HepG2 (cell line): ENCODE results near the gene SPAG4. TPM values are rescaled to one million over a fixed set of nuclear protein-coding genes. Genes with fewer than 3 reads are reported as not detected.

Experiments used
- ATAC-seq: fragments of 200-7000 bp; cut with Tn5 transposase; 3 replicates; pipeline ENCODE4 v1.9.1; 2020; ENCODE audit warnings: mild to moderate bottlenecking, moderate library complexity
- BruUV-seq: library from RNA; stranded (reverse); fragments of 400-500 nt; replicated peaks from 2 replicates; lab custom pipeline; 2021; lab: Mats Ljungman, UMichigan
- CTCF ChIA-PET: fragments of 300-600 bp; formaldehyde crosslinking; extraction: SDS; loops from one replicate; lab custom pipeline; 2021; ENCODE audit warnings: low total read pairs, inconsistent platforms, low intra/inter-chr PET ratio; lab: Yijun Ruan, JAX
- POLR2A ChIA-PET: fragments of 350-600 bp; sonication (Branson Sonifier 250); formaldehyde crosslinking; loops from one replicate; lab custom pipeline; 2020; ENCODE audit warnings: antibody characterized with exemption, inconsistent platforms; lab: Yijun Ruan, JAX
- DNase-seq: peaks from one replicate; pipeline ENCODE4 v3.0.0-alpha.2; 2015; ENCODE audit warnings: low spot score
- FAIRE-seq: peaks from 3 replicates; lab custom pipeline; 2011; peaks lifted over from hg19 to GRCh38; lab: Jason Lieb, UNC
- H2AFZ ChIP-seq: one replicate; pipeline ENCODE4 v1.6.1; 2011; ENCODE audit warnings: low read length, inconsistent platforms
- H3K27ac ChIP-seq: fragments of 300-600 bp; 3 replicates; pipeline ENCODE4 v1.8.0; 2011; ENCODE audit warnings: mixed run types, mild to moderate bottlenecking, mixed read lengths, low read length, inconsistent platforms; ENCODE audit not compliant: insufficient read depth; ENCODE audit errors: extremely low read length
- H3K27me3 ChIP-seq, 2 experiments: fragments of 200-600 bp in 1 of 2; 2 replicates in 1 of 2; 3 replicates in 1 of 2; pipeline versions ENCODE4 v1.6.0 to v1.8.0; 2011; ENCODE audit warnings: low read length in 2 of 2, mild to moderate bottlenecking in 2 of 2, moderate library complexity in 2 of 2, inconsistent platforms in 1 of 2; ENCODE audit not compliant: insufficient read depth in 2 of 2, control insufficient read depth in 1 of 2
- H3K36me3 ChIP-seq, 2 experiments: fragments of 200-600 bp in 1 of 2; replicated peaks in 1 of 2; 2 replicates in 1 of 2; 3 replicates in 1 of 2; pipeline versions ENCODE4 v1.5.1 to v1.8.0; 2011; ENCODE audit warnings: low read length in 2 of 2, inconsistent platforms in 1 of 2; ENCODE audit not compliant: insufficient read depth in 2 of 2, control insufficient read depth in 1 of 2
- H3K4me1 ChIP-seq: 2 replicates; pipeline ENCODE4 v1.5.1; 2012; ENCODE audit warnings: low read length, inconsistent platforms; ENCODE audit not compliant: insufficient read depth
- H3K4me2 ChIP-seq: 2 replicates; pipeline ENCODE4 v1.6.0; 2011; ENCODE audit warnings: low read depth, low read length, inconsistent platforms
- H3K4me3 ChIP-seq, 3 experiments: fragments of 200-600 bp in 1 of 3; sonication (generic), shearing (Covaris generic) in 1 of 3; replicated peaks in 1 of 3; 2 replicates each; pipeline ENCODE4 v1.5.1; 2011 to 2016; ENCODE audit warnings: low read length in 3 of 3, inconsistent platforms in 2 of 3, low read depth in 2 of 3, mild to moderate bottlenecking in 2 of 3, control low read depth in 1 of 3, mixed read lengths in 1 of 3; ENCODE audit not compliant: insufficient read depth in 1 of 3
- H3K79me2 ChIP-seq: one replicate; pipeline ENCODE4 v1.6.1; 2011; ENCODE audit warnings: low read length, inconsistent platforms; ENCODE audit not compliant: insufficient read depth
- H3K9ac ChIP-seq: 2 replicates; pipeline ENCODE4 v1.6.0; 2011; ENCODE audit warnings: mild to moderate bottlenecking, low read depth, low read length, inconsistent platforms; ENCODE audit not compliant: insufficient read depth
- H3K9me3 ChIP-seq: 2 replicates; pipeline ENCODE4 v1.5.1; 2012; ENCODE audit warnings: mild to moderate bottlenecking, low read length
- H4K20me1 ChIP-seq: 2 replicates; pipeline ENCODE4 v1.6.0; 2011; ENCODE audit warnings: inconsistent platforms, mild to moderate bottlenecking, low read length, moderate library complexity; ENCODE audit not compliant: insufficient read depth
- EHMT2 ChIP-seq: fragments of 200-600 bp; sonication (generic); IDR thresholded peaks from 2 replicates; pipeline ENCODE4 v1.7.0; 2017; ENCODE audit warnings: antibody characterized with exemption, low read depth, low read length, borderline replicate concordance
- FOXC1 ChIP-seq: sonication (generic); formaldehyde crosslinking; IDR thresholded peaks from 2 replicates; pipeline ENCODE4 v1.8.0; 2022; ENCODE audit warnings: mild to moderate bottlenecking, missing genetic modification reagents, borderline replicate concordance
- HINFP ChIP-seq: sonication (generic); formaldehyde crosslinking; IDR thresholded peaks from 2 replicates; pipeline ENCODE4 v1.4.0; 2020; ENCODE audit warnings: low read depth, mild to moderate bottlenecking, missing genetic modification reagents
- KDM4B ChIP-seq: sonication (generic); formaldehyde crosslinking; IDR thresholded peaks from 2 replicates; pipeline ENCODE4 v1.4.0; 2020; ENCODE audit warnings: missing genetic modification reagents
- KLF13 ChIP-seq: sonication (generic); formaldehyde crosslinking; IDR thresholded peaks from 2 replicates; pipeline ENCODE4 v1.4.0; 2020; ENCODE audit warnings: mild to moderate bottlenecking, missing genetic modification reagents
- MAF1 ChIP-seq: sonication (generic); formaldehyde crosslinking; IDR thresholded peaks from 2 replicates; pipeline ENCODE4 v1.5.0; 2020; ENCODE audit warnings: missing genetic modification reagents, borderline replicate concordance
- MED8 ChIP-seq: sonication (generic); formaldehyde crosslinking; IDR thresholded peaks from 2 replicates; pipeline ENCODE4 v1.8.1; 2023; ENCODE audit warnings: mild to moderate bottlenecking, missing genetic modification reagents; ENCODE audit not compliant: insufficient replicate concordance
- MLX ChIP-seq: IDR thresholded peaks from 2 replicates; pipeline ENCODE4 v1.6.1; 2016
- POLR2AphosphoS5 ChIP-seq: IDR thresholded peaks from 2 replicates; pipeline ENCODE4 v1.6.1; 2012; ENCODE audit warnings: low read depth, low read length
- SIX4 ChIP-seq: sonication (generic); formaldehyde crosslinking; IDR thresholded peaks from 2 replicates; pipeline ENCODE4 v1.4.0; 2020; ENCODE audit warnings: missing genetic modification reagents
- SNAI1 ChIP-seq: sonication (generic); formaldehyde crosslinking; IDR thresholded peaks from 2 replicates; pipeline ENCODE4 v1.5.0; 2020; ENCODE audit warnings: mild to moderate bottlenecking, missing genetic modification reagents, borderline replicate concordance
- SUZ12 ChIP-seq: fragments of 150-350 bp; IDR thresholded peaks from 2 replicates; pipeline ENCODE4 v1.6.1; 2014; ENCODE audit warnings: low read depth, low read length
- ZNF10 ChIP-seq: sonication (generic); formaldehyde crosslinking; IDR thresholded peaks from 2 replicates; pipeline ENCODE4 v1.4.0; 2020; ENCODE audit warnings: mild to moderate bottlenecking, low read depth, missing genetic modification reagents, borderline replicate concordance
- ZNF720 ChIP-seq: sonication (generic); formaldehyde crosslinking; IDR thresholded peaks from 2 replicates; pipeline ENCODE4 v1.4.0; 2020; ENCODE audit warnings: missing genetic modification reagents
- ZSCAN5A ChIP-seq: sonication (generic); formaldehyde crosslinking; IDR thresholded peaks from 2 replicates; pipeline ENCODE4 v1.8.0; 2022; ENCODE audit warnings: mild to moderate bottlenecking, missing genetic modification reagents, borderline replicate concordance
- WGBS: methylation state at CpG from one replicate; pipeline ENCODE4 v1.1.6; 2017; ENCODE audit warnings: low lambda C conversion rate; 5-methylcytosine and 5-hydroxymethylcytosine counted together
- in situ Hi-C: cut with HindIII; loops from 2 replicates; pipeline ENCODE4 v1.10.0; 2017; ENCODE audit warnings: low pct_unique_long_range_greater_than_20kb; ENCODE audit not compliant: extremely low pct_ligation_motif_present
- intact Hi-C: fragments of 100-400 bp; cut with micrococcal nuclease; formaldehyde crosslinking; loops from one replicate; pipeline ENCODE4 v1.10.0; 2022; ENCODE audit not compliant: unreplicated experiment
- polyA plus RNA-seq, 8 experiments: library from polyadenylated mRNA; depleted of rRNA in 3 of 8; stranded (reverse) in 7 of 8; unstranded in 1 of 8; fragments of >200 nt; fragmentation: Illumina TruSeq in 4 of 8; extraction: Trizol in 4 of 8; gene quantifications; 2 replicates each; pipeline versions ENCODE4 v1.2.1 to v1.2.3, GENCODE V29; 2011 to 2016; ENCODE audit warnings: low read depth in 4 of 8, missing spikeins in 1 of 8, mixed read lengths in 1 of 8; ENCODE audit not compliant: insufficient read depth in 1 of 8
- total RNA-seq, 5 experiments: library from RNA; depleted of rRNA; stranded (reverse); fragments of >200 nt; fragmentation: Illumina TruSeq; extraction: Trizol; gene quantifications; 2 replicates each; pipeline ENCODE4 v1.2.3, GENCODE V29; 2016; ENCODE audit warnings: low read depth in 1 of 5

SPAG4 gene
- total and polyA plus RNA-seq, 2 of the 13 experiments (the other 11 are each of a cell fraction or from before 2014, with no cell fraction given) = 5.8 to 137 TPM

GRCh38 chr20:35619196-35620095, 3.8 kb downstream of the SPAG4 start:
- H3K4me2 ChIP-seq = peak overlapping the region; percentile 97
- peak; percentile 94 for DNase-seq
- ChIA-PET CTCF (interaction anchor here (0.8 kb wide), 1 partner anchor 51 kb away, joined by 4 read pairs; no protein-coding TSS in a partner anchor), POLR2A (interaction anchor here (0.6 to 6.7 kb wide), 26 partner anchors 11 to 335 kb away, joined by 3 to 152 read pairs (median 4); partner anchors contain the start of genes CEP250, CPNE1, EIF6 and ERGIC3)
- H3K27ac ChIP-seq = peak overlapping the region; percentile 0
- no peak overlapping the region for H2AFZ ChIP-seq
- H3K4me3 ChIP-seq = peak overlapping the region; percentile 59 to 96 (median 67)
- H3K36me3 ChIP-seq = peaks cover 5 to 14% of the 10 kb centered on the region in 2 experiments
- in situ Hi-C loops = loop anchor here (5.0 kb wide), 1 partner anchor 43 kb away; the partner anchor contains the start of genes CPNE1 and RBM12
- peaks cover 26% of the 10 kb centered on the region for H3K4me1 ChIP-seq
- WGBS = 9% methylated on average over 46 of the region's 49 CpGs
- no peaks in the 10 kb centered on the region for H3K9me3 ChIP-seq
- no peaks in the 10 kb centered on the region; the same call in 1 of the 2 replicates for H4K20me1 ChIP-seq
- peak; percentile 69 for ATAC-seq
- H3K9ac ChIP-seq = peak overlapping the region; percentile 85; the same call in 1 of the 2 replicates
- peak; percentile 81 for FAIRE-seq
- H3K27me3 ChIP-seq = peaks cover 0 to 7% of the 10 kb centered on the region in 2 experiments; a peak in 1 of 5 replicates
- no TSS peak for BruUV-seq
- intact Hi-C loops = loop anchor here (5.0 kb wide), 3 partner anchors 52 to 123 kb away; partner anchors contain the start of genes ERGIC3 and RBM39
- H3K79me2 ChIP-seq = peaks cover 15% of the 10 kb centered on the region
- no peak for TF ChIP-seq KLF13 (CRISPR knock-in tag)
- no peak for TF ChIP-seq KDM4B (CRISPR knock-in tag)
- TF ChIP-seq FOXC1 (CRISPR knock-in tag) = peak; percentile 98
- no peak for TF ChIP-seq MED8 (CRISPR knock-in tag)
- TF ChIP-seq POLR2AphosphoS5 = peak; percentile 86
- peak; percentile 19; the same call in 1 of the 2 replicates for TF ChIP-seq SIX4 (CRISPR knock-in tag)
- TF ChIP-seq MAF1 (CRISPR knock-in tag) = peak; percentile 62; the same call in 1 of the 2 replicates
- no peak for TF ChIP-seq ZNF10 (CRISPR knock-in tag)
- TF ChIP-seq EHMT2 = no peak
- TF ChIP-seq HINFP = no peak; the same call in 1 of the 2 replicates
- TF ChIP-seq ZSCAN5A (CRISPR knock-in tag) = peak; percentile 85; the same call in 1 of the 2 replicates
- no peak; the same call in 1 of the 2 replicates for TF ChIP-seq MLX
- TF ChIP-seq SUZ12 = no peak
- peak; percentile 84; the same call in 1 of the 2 replicates for TF ChIP-seq SNAI1 (CRISPR knock-in tag)
- no peak for TF ChIP-seq ZNF720 (CRISPR knock-in tag)
